HG02973 (cell line): ENCODE measurements around the gene ARMS2.

Experiments
- ATAC-seq: cut with Tn5 transposase; IDR thresholded peaks from one replicate; pipeline ENCODE4 v1.9.1; 2021; ENCODE audit warnings: moderate library complexity; ENCODE audit not compliant: unreplicated experiment

ARMS2 gene

DNA sequence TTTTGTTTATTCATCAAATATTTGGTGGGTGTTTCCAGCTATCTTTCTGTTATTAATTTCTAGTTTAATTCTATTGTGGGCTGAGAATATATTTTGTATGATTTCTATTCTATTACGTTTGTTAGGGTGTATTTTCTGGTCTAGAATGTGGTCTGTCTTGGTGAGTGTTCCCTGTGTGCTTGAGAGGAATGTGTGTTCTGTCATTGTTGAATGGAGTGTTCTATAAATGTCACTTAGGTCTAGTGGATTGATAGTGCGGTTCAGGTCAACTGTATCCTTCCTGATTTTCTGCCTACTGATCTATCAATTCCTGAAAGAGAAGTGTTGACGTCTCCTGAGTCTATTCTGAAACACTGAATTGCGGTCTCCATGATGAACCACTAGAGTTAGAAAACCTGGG, 15.4 kb downstream of the ARMS2 start:
- ATAC-seq: no peak

DNA sequence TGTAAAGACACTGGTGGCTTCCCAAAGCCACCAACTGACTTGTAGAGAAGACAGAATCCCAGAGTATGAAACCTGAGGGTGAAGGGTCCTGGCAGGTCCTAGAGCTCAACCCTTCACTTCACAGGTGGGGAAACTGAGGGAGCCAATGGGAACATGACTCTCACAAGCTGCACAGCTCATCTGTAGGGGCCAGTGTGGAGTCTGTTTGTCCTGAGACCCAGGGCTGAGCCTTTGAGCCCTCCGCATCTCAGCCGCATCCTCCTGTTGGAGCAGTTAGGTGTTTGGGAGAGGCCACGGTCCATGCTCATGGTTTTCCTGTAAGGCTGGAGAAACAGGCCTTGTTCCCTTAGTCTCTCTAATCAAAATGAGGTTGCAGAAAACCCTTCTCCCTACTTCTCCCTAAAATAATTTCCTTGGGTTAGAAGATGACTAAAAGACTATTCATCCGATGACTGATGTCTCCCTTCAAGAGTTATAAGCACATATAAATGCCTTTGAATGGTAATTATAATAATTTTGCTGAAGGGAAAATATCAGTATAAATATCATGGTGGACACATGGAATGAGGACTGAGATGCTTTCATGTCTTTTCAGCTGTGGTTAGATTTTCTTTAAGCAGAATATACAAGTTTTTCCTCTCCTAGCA, 17.2 kb downstream of the ARMS2 start:
- no peak for ATAC-seq

DNA sequence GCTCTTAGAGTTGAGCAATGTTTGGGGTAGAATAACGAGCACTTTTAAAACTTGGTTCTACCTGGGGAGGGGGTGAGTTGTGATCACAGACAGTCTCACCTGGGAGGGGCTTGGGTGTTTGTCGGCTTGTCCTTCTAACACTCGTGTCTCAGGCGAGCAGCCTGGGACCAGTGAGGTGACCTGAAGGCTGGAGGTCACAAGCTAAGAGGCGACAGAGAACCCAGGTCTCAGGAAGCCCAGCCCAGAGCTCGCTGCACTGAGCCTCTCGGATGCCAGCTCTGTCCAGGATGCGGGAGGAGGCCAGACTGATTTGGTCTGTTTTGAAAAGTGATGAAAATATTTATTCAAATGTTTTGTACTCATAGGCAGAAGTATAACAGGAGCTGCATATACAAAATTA, 18.7 kb downstream of the ARMS2 start:
- no peak for ATAC-seq

DNA sequence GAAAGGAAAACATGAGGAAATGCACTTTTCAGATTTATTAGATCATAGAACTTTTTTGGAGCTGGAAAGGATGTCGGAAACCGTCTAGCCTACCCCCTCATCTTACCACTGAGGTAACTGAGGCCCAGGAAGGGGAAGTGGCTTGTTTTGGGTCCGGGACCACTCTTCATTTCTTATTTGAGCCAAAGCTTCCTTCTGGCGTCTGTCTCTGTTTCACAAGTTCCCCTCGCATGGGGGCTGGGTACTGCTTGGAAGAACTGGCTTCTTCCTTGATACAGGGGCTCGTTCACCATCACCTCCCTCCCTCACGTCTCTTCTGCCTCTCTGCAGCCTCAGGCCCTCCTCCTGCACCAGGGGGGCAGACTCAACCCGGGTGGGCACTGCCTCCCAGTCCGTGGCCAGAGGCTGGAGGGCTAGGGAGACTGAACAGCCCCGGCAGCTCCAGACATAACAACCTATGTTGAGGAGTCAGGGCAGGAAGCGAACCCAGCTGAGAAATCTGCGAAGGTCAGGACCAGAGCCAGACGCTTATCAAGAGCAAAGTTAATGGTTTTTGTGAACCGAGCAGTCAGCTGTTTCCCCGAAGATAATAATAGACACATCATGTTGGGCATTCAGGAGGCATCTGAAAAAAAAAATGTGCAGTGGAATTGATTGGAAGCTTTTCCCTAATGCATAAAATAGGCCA, 19.8 kb downstream of the ARMS2 start:
- ATAC-seq: no peak

DNA sequence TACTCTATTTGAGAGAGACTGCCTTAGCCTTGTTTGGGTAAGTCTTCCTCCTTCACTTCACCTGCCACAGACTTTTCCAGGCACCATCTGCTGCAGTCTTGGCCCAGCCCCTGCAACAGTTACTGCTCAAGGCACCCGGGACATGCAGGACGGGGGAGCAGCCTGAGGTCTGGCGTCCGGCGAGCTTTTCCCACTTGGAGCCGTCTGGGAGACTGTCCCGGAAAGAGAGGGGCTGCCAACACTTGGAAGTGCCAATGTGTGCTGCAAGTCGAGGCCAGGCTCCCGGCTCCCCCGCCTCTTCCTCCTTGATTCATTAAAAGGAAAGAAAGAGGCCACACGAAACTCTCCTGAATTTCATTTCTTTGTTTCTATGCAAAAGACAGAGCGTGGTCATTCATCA, 20.6 kb downstream of the ARMS2 start:
- ATAC-seq: no peak

DNA sequence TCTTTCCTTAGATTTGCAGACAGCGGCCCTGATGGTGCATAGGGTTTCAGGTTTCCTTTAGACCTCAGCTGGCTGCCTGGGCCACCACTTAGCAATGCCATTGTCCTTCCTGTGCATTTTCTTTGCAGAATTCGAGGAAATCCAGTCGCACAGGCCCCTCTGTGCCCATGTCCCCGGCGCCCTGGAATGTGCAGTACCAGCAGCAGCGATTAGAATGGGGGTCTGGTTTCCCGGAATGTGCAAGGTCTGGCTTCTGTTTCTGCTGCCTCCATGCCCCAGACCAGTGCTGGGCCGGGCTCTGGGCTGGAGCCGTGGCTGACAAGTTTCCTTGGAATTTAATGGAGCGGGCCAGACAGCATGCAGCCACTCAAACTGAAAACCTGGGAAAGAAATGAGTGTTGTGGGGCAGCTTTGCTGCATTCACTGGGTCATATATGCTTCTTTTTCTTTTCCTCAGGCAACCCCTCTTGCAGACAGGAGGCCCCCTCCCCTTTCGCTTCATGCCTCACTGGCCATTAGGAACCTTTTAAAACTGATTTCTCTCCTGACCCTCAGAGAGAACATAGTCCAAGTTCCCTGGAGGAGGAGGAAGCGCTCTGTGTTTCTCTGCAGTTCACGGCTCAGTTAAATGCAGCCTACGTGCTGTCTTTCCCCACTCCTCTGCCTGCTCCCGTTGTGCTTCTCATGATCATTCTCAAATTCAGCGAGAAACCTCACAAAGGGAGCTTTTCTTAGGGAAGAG, 21.3 kb downstream of the ARMS2 start:
- ATAC-seq: no peak

DNA sequence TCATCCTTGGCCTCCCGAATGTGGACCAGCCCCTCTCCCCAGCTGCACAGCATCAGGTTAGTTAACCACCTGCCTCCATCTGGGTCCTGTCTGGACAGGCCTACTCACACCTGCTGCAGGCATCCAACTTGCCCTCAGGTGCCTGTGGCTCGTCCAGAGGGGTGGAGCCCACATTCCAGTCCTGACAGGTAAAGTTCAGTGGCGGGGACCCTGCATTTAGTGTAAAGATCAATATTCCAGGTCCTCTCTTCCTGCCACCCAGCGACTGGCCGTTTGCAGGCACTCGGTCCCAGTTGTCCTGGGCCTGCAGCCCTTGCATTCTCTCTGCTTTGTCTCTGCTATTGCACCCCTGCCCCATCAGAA, 21.9 kb downstream of the ARMS2 start:
- ATAC-seq: no peak

DNA sequence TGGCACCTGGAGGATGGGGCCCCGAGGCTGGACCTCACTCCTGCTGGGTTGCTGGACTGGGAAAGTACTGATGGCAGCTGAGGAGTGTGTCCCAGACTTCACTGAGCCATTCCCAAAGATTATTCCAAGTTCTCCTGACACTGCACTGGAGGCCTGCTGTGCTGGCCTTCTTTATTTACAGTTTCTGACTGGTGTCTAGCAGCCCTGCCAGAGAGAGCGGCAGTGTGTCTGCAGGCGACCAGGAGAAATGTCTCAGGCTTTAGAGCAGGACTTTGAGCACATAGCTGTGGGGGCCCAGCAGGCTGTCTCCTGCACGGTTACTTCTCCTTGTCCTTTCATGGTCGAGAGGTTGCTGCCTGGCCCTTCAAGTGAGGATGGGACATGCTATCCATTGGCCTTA, 23.0 kb downstream of the ARMS2 start:
- no peak for ATAC-seq

DNA sequence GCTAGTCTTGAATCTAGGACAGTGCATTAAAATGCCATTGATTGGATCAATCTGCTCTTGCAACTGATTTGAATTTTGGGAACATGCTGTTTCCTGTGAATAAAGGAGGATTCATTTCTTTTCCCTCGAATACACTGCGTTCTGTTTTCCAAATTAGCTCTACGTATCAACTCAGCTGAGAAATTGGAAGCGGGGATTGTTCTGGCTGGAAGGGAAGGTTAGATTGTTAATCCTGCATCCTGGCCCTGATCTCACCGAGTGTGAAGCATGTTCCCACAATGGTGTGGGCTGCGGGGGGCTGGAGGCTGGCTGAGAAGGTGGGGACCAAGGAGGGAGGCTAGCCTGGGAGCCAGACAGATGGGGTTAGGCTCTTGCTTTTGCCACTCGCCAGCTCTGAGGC, 24.5 kb downstream of the ARMS2 start:
- ATAC-seq: no peak

DNA sequence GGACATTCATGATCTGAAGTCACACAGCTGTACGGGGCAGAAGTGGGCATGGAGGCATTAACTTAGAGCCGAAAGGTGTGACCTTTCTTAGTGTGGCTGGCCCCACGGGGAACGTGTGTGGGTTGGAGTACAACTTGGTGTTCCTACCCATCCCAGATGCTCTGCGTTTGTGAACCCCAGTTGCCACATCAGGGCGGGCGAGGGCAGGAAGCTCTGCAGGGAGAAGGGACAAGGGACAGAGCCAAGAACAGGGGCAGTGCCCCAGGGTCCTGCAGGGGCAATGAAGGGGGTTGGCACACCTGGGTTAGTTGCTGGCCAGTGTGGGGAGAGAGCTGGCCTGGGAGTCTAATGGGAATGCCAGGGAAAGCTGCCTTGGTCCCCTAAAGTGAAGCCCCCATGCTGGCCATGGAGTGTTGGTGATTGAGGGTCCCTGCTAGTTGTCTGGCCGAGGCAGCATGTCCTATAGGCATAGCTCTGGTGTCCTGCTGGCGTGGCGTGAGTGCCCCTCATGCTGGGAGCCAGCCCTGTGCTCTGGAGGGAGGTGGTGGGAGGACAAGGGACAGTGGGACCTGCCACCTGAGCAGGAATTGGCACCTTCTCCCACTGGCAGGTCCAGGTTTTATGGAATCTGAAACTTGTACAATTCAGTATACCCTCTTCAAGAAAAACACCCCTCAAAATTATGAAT, 25.8 kb downstream of the ARMS2 start:
- no peak for ATAC-seq

DNA sequence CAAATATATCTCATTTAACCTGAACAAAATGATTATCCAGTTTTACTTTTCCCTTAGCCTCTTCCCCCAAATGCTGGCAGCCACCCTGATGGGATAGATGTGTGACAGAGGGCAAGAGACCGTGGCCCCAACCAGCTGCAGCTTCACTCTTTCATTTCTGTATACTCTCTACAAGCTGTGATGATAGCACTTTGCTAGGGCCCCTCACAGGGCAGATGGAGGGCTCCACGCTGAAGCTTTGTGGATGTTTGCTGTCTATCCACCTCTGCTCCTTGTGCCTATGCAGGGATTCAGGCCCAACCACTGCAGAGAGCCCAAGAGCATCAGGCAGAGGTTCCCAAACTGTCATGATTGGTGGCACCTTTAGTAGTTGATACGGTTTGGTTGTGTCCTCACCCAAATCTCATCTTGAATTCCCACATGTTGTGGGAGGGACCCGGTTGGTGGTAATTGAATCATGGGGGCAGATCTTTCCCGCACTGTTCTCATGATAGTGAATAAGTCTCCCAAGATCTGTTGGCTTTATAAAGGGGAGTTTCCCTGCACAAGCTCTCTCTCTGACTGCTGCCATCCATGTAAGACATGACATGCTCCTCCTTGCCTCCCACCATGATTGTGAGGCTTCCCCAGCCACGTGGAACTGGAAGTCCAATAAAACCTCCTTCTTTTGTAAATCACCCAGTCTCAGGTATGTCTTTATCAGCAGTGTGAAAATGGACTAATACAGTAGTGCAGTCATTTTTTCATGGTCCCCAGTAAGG, 27.0 kb downstream of the ARMS2 start:
- no peak for ATAC-seq

DNA sequence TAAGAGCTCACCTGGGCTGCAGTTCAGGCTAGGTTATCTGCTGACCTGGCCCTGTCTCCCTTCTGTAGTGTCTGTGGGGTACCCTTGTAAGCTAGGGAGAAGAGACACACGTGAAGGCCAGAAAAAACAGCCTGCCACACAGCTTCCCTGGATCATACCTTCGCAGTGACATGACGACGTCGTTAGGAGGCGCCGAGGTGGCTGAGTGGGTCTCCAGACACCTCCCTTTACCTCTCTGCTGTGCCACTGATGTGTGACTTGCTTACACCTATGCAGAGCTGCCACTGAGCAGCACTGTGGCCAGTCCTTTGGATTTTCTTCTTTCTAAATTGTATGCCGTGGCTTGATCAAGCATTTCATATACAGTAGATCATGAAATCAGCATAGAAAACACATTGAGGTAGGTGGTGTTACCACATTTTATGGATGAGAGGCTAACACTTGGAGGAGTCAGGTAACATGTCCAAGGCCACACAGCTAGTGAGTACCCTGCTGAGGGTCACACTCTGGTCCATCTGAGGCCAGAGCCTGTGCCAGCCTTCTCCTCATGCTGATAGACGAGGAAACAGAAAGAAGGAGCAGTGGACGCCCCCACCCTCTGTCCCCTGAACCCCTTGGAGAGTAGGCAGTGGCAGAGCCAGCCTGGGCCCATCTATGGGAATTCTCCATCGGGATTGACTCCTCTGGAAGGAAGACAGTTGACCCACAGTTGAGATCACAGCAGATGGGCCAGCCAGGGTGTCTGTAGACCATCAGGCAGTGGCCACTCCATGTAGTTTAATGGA, 30.0 kb downstream of the ARMS2 start:
- no peak for ATAC-seq

DNA sequence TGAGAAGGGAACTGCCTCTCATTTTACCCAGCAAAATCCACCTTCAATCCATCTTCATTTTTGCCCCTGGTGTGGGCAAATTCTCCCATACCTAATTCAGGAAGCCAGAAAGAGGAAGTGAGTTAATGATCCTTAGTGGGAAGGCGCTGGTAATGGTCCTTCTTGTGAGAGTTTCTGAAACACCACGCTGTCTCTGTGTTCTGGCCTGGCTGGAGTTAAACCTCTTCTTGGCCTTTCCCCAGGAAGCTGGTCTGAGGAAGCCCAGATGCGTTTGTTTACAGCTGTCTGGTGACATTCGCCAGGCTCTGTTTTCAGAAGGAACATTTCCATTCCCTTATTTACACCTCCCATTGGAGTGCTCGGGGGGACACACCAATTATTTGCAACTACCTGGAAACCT, 31.2 kb downstream of the ARMS2 start:
- no peak for ATAC-seq

DNA sequence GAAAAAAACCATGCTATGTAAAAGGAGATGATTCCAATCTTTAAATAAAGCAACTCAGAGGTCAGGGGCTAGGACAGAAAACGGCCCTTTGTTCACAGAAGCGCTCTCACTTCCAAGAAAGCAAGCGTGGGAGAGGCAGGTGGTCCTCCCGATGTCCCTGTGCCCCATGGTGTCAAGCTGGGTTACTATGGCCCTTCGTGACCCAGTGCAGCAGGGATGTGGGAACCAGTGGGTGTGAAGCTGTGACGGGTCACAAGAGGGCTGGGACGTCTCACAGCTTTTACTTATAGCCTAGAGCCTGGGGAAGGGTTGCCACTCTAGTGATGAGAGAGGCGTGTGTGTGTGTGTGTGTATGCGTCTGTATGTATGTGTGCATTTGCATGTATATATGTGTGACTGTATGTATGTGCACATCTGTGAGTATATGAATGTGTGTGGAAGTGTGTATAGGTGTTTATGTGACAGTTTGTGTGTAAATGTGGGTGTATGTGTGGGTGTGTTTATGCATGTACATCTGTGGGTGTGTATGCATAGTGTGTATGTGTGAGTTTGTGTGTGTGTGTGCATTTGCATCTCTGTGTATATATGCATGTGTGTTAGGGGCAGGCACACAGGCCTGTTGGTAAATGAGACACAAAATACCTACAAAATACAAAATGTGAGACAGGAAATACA, 32.1 kb downstream of the ARMS2 start:
- no peak for ATAC-seq

DNA sequence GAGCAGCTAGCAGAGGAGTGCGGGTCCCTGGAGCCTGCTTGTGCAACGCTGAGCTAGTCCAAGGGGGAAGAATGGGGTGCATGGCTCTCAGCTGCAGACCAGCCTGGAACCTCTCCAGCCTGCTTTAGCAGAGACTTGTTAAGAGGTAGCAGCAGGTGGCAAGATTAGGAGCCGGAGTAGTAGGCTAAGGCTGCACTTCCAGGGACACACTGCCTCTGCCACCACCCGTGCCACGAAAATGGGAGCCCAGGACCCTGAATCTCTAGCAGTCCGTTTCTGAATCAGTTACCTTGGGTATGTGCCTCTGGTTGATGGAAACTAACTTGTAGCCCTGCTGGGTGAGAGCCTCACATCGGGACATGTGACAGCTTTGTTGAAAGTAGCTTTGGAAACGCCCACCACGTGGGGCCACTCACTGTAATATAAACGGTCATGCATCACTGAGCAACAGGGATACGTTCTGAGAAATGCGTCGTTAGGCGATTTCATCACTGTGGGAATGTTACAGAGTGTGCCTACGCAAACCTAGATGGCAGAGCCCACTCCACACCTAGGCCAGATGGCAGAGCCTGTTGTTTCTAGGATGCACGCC, 32.8 kb downstream of the ARMS2 start:
- ATAC-seq: no peak

DNA sequence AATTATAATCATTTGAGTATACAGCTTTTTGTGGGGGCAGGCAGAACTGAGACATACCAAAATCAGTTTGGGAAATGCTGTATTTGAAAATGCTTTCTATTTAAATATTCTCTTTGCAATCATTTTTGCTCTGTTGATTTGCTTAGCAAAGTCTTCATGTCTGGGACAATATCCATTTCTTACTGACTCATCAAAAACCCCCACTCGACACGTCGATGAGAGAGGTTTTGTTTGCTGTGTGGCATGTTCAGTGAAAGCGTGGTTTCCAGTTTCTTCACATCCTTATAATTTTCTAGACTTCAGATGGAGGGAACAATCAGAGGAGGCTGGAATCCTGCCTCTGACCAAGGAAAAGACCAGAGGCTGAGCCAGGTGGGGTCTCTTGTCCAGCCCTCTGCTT, 35.8 kb downstream of the ARMS2 start:
- ATAC-seq: no peak

DNA sequence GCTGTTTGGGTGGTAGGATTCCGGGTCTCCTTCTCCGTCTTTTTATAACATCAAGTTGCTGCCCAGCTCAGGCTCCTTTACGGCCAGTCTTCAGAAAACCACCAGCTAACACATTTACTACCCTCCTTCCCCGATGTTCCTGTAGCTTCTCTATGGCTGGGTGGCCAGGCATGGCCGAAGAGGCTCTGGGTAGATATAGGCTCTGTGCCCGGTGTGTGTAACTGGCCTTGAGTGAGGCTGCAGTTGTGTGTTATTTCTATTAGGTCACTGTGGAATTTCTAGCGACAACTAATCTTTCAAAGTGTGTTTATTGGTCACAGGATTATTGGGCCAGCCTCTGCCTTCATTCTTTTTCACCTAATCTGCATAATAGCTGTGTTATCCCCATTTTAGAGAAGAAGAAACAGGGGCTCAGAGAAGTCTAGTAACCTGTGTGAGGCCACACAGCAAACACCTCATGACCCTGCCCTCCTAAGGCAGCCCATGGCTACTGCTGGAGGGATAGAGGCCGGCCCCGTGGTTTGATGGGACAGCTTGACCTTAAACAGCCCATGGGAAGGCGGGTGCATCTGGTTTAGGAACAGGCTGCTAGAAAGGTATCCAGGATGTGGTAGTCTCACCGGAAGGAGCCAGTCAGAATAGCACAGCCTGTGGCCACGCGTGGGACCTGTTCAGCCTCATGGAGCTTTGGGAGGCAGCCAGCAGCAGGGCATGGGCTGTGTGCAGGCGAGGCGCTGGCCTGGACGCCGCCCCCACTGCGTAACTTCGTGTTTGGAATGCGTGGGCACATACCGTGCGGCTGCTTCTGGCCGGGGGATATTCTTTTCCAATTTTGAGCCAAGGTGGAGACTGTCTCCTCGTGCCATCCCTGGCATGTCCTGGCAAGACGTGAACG, 36.6 kb downstream of the ARMS2 start:
- no peak for ATAC-seq

DNA sequence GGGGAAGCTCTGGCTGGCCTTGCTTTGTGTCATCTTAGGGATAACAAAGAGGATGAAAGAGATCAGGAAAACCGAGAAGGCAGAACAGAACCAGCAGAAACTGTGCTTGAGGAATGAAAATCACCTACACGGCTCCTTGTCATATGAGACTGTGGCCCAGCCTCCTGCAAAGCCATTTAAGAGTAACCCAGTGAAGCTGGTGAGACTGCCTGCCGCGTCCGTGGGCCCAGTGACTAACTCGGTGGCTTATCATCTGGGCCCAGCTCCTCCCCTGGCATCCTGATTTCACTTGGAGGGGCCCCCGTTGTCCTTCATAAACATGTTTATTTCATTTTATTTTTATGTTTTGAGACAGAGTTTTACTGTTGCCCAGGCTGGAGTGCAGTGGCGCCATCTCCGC, 37.6 kb downstream of the ARMS2 start:
- no peak for ATAC-seq
